HG02885 (cell line): Measurements from ENCODE around the gene ITGA7.
A peak's percentile ranks its signal among the peaks of the same experiment; 100 is the strongest.

Source experiments
- ATAC-seq: cut with Tn5 transposase; IDR thresholded peaks from one replicate; pipeline ENCODE4 v1.9.1; 2021; ENCODE audit warnings: mild to moderate bottlenecking; ENCODE audit not compliant: unreplicated experiment, poor library complexity

The ITGA7 gene

GRCh38 chr12:55703288-55703687 lies 4.4 kb downstream of the ITGA7 start:
- ATAC-seq: no peak

DNA sequence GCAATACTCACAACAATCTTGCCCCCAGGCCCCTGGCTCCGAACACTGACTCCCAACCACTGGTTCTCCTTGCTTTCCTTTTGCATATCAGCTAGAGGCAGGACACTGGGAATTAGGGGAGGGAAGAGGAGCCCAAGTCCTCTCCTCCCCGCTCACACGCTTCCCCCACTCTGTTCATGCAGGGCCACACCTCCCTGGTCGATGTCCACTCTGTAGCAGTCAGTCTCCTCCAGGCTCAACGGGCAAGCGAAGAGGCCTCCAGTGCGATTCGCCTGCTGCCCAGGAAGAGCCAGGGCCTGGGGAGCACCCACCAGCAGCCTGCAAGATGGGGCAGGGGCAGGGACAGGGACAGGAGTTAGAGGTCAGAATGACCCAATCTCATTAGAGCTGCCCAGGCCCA lies 4.8 kb downstream of the ITGA7 start:
- ATAC-seq: no peak

- ATAC-seq: no peak
Observed at GRCh38 chr12:55700255-55701018, 7.3 kb downstream of the ITGA7 start.

- ATAC-seq: no peak
Observed at GRCh38 chr12:55699471-55700055, 8.1 kb downstream of the ITGA7 start.

DNA sequence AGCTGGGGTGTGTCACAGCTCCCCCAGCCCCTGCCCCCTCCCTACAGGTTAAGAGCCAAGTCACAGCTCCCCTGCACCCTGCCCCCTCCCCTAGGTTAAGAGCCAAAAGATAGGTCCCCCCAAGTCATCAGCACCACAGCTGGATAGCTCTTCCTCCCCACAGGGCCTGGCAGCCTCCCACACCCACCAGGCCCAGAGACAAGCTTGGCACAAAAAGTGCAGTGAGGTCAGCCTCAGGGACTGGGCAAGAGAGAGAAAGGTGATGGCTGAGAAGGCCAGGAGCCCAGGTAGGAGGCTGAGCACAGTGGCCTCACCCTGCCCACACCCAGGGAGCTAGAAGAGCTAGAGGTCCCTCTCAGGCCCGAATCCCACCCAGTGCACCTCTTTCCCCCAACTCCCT lies 8.7 kb downstream of the ITGA7 start:
- no peak for ATAC-seq

DNA sequence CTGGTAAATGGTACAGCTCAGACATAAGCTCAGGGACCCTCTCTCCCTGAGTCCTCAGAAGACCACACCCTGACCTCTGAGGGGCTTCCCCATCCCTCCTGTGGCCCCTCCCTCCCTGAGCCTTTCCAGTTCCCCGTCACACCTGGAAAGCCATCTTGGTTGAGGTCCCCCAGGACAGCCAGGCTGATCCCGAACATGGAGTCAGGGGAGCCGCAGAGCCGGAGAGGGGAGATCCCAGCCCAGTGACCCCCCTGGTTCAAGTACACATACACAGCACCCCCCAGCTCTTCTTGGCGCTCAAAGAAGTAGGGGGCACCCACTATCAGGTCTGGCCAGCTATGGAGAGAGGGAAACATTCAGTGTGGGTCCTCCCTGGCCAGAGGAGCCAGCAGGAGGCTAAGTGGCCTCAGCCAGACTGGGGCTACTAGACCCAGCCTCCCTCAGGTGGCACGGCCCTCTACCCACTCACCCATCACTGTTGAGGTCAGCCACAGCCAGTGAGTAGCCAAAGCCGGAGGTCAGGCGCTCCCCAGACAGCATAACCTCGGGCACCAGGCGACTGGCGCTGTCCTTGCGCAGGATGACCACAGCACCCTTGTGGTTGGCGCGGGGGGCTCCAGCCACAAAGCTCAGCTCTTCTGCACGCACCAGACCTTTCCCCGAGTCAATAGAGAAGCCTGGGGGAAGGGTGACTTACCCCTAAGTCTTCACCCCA lies 9.3 kb downstream of the ITGA7 start:
- ATAC-seq: no peak

GRCh38 chr12:55697686-55698085 lies 10.0 kb downstream of the ITGA7 start:
- no peak for ATAC-seq

DNA sequence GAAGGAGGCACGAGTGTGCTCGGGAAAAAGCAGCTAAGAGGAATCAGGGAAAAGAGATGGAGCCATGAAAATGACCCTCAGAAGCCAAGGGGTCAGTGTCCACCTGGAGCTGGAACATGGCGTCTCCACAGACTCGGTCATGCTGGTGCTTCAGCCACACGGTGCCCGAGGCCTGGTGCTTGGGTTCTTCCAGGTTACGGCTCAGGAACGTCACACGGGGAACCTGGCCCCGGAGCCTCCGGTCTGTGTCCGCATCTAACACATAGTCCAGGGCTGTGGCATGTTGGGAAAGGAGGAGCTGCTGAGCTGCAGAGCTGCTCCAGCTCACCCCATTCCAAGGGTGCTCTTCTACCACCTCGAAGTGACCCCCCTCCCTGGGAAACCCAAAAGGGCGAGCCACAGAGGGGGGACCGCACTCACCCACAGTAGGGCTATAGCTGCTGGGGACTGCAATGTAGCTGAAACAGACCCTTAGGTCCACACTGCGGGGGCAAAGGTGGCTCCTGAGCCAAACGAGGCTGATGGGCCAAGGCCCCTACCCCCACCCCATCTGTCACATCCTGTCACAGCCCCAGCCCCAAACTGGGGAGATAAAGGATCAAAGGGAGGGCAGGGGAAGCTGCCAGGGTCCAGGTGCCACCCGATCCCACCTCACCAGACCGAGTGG lies 10.8 kb downstream of the ITGA7 start:
- no peak for ATAC-seq

- no peak for ATAC-seq
Observed at GRCh38 chr12:55696141-55696540, 11.6 kb downstream of the ITGA7 start.

DNA sequence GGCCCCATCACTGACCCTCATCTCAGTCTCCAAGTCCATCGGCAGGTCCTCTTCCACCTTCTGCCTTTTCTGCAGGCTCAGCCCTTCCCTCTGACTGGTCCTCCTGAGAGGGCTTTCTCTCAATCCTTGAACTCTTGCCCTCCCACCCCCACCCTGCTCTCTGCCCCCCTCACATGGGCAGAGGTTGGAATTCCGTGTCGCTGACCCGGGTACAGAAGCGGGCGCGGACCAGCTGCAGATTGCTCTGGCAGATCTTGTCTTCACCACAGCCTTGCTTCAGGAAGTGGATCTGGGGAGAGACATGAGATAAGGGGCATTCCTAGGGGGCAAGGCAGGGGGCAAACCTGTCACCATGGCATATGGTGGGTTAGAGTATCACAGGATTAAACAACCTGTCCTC lies 12.4 kb downstream of the ITGA7 start:
- ATAC-seq: no peak

GRCh38 chr12:55694651-55695050 lies 13.1 kb downstream of the ITGA7 start:
- ATAC-seq: no peak

- ATAC-seq: no peak
Observed at GRCh38 chr12:55694188-55694515, 13.6 kb downstream of the ITGA7 start.

- ATAC-seq: no peak
Observed at GRCh38 chr12:55693323-55694187, 14.1 kb downstream of the ITGA7 start.

DNA sequence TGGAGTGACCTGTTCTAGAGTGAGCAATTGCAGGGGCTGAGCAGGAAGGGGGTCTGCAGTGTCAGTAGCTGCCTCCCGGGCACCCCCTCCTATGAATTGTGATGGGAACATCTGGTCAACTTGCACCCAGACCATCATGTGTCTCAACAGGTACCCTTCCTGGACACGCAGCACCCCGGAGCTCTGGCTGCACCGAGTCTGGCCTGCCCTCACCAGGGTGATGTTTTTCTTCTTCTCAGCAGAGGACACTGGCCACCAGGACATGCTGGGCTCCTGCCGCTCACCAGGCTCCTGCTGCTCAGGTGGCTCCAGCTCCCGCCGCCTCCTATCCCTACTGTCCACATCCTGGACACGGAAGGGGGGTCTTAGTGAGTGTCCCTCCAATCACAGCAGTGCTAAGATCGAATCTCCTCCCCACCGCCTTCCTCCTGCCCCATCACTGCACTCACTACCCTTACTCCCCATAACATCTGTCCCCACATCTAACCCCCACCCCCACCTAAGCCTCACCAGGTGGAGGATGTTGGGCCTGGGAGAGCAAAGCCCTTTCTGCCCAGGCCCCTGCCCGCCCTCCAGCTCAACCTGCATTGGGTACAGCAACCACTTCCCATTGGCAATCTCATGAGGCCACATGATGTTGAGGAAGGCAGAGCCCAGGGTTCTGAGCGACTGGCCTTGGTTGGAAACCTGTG lies 14.9 kb downstream of the ITGA7 start:
- ATAC-seq: no peak

DNA sequence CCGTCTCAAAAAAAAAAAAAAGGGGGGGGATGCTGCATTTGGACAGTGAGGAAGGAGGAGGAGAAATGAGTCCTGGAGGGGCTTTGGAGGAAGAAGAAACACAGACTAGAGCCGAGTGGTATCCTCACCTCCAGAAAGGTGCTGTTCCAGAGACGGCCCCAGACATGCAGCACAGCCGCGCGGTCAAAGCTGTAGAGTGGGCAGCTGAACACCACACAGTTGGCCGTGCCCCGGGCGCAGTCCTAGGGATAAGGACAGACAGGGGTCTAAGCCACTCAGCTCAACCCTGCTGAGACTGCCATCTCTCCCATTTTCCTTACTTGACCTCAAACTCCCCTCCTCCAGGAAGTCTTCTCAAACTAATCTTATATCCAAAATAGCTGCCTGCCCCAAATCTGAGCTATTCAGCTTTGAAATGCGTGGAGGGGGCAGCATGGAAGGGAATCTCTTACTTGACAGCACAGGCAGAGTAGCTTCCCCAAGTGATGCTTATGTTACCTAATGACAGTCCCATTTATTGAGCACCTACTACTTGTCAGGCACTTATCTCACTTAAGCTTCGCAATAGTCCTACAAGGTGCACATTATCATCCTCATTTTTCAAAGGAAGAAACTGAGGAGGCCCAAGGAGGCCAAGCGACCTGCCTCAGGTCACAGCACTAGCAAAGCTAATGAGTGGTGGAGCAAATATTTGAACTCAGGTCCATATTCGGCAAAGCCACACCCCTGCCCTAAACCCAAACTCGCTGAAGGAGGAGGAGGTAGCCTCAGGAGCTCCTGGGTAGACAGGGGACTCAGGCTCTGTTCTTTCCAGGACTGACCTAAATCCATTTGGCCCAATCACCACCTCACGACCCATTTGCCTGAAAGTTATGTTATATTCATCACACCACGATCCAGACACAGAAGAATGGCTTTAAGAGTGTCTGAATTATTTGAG lies 18.7 kb downstream of the ITGA7 start:
- no peak for ATAC-seq

- ATAC-seq: peak; percentile 85
Observed at GRCh38 chr12:55687746-55688145, 20.0 kb downstream of the ITGA7 start.

- ATAC-seq: no peak
Observed at GRCh38 chr12:55686366-55687010, 21.2 kb downstream of the ITGA7 start.

DNA sequence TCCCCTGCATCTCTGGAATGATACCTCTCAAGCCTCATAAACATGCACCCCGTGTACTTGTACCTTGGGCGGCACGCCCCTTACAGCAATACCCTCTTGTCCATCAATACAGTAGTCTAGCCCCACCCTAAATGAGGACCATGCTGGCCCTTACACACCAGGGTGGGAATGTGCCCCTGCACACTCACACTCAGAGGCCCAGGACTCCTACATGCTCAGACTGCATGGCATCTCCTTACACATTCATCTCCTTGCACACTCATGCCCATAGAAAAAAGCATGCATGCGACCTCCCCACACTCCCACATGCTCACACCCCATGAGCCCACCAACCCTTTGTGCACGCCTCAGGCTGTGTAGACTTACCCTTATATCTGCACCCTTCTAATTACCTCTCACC lies 22.0 kb downstream of the ITGA7 start:
- no peak for ATAC-seq
